ENCODE measurements around the gene MGAT4B. TPM values are rescaled to one million over a fixed set of nuclear protein-coding genes. Genes with fewer than 3 reads are reported as not detected.

The MGAT4B gene
- total and polyA plus RNA-seq, 2 of the 13 experiments (the other 11 are each of a cell fraction or from before 2014, with no cell fraction given) = 93.5 to 130 TPM

- BruUV-seq (replicated peaks) = no TSS peak
- TF ChIP-seq TCF12 (IDR thresholded peaks at IDR 0.05) (no peak), TCF12 (CRISPR knock-in tag; IDR thresholded peaks at IDR 0.05) (no peak), ZFP82 (CRISPR knock-in tag; IDR thresholded peaks at IDR 0.05; ENCODE audit: borderline replicate concordance) (no peak), ARNT (IDR thresholded peaks at IDR 0.05) (no peak), CERS6 (CRISPR knock-in tag; IDR thresholded peaks at IDR 0.05) (no peak), MTA3 (CRISPR knock-in tag; IDR thresholded peaks at IDR 0.05) (no peak), RERE (CRISPR knock-in tag; IDR thresholded peaks at IDR 0.05; ENCODE audit: low read depth) (no peak), FOXC1 (CRISPR knock-in tag; IDR thresholded peaks at IDR 0.05; ENCODE audit: borderline replicate concordance) (no peak), CREB1 (IDR thresholded peaks at IDR 0.05) (no peak), CREB1 (CRISPR knock-in tag; IDR thresholded peaks at IDR 0.05) (no peak), SPEN (CRISPR knock-in tag; IDR thresholded peaks at IDR 0.05; ENCODE audit: low read depth) (no peak), SOX5 (CRISPR knock-in tag; IDR thresholded peaks at IDR 0.05; ENCODE audit: borderline replicate concordance) (no peak), TFDP1 (CRISPR knock-in tag; IDR thresholded peaks at IDR 0.05; ENCODE audit: borderline replicate concordance) (no peak), ZNF446 (CRISPR knock-in tag; IDR thresholded peaks at IDR 0.05) (no peak), DZIP1 (CRISPR knock-in tag; IDR thresholded peaks at IDR 0.05) (no peak)
Measured at GRCh38 chr5:179777909-179778308, 28.8 kb downstream of the MGAT4B start.

More at GRCh38 chr5:179777909-179778308, 28.8 kb downstream of the MGAT4B start:
- no peaks in the 10 kb centered on the region for H3K27me3 ChIP-seq (ENCODE audit: control insufficient read depth in 1 of 2, insufficient read depth in 2 of 2, low read length in 2 of 2)
- H3K4me3 ChIP-seq (replicated peaks in 1 of 3; ENCODE audit: insufficient read depth in 1 of 3, low read depth in 2 of 3, low read length in 3 of 3) = no peak overlapping the region
- no peak for ATAC-seq
- H3K9me3 ChIP-seq (ENCODE audit: low read length) = no peaks in the 10 kb centered on the region
- WGBS (ENCODE audit: low lambda C conversion rate) = 98% methylated on average over 9 of the region's 9 CpGs
- no peak for DNase-seq (ENCODE audit: low spot score)
- intact Hi-C loops (cut with micrococcal nuclease; ENCODE audit: unreplicated experiment) (no loop called here), in situ Hi-C loops (cut with HindIII; ENCODE audit: extremely low pct_ligation_motif_present, low pct_unique_long_range_greater_than_20kb) (no loop called here)
- no peak overlapping the region for H2AFZ ChIP-seq (ENCODE audit: low read length)
- ChIA-PET POLR2A (no interaction called here), CTCF (ENCODE audit: low intra/inter-chr PET ratio, low total read pairs) (no interaction called here)
- no peaks in the 10 kb centered on the region for H4K20me1 ChIP-seq (ENCODE audit: insufficient read depth, low read length)
- no peak overlapping the region for H3K9ac ChIP-seq (ENCODE audit: insufficient read depth, low read depth, low read length)
- H3K4me1 ChIP-seq (ENCODE audit: insufficient read depth, low read length) = no peaks in the 10 kb centered on the region
- no peaks in the 10 kb centered on the region for H3K79me2 ChIP-seq (ENCODE audit: insufficient read depth, low read length)
- H3K4me2 ChIP-seq (ENCODE audit: low read depth, low read length) = no peak overlapping the region
- no peak for FAIRE-seq
- no peak overlapping the region for H3K27ac ChIP-seq (ENCODE audit: extremely low read length, insufficient read depth, low read length)
- H3K36me3 ChIP-seq (replicated peaks in 1 of 2; ENCODE audit: control insufficient read depth in 1 of 2, insufficient read depth in 2 of 2, low read length in 2 of 2) = peaks cover 22 to 58% of the 10 kb centered on the region in 2 experiments

Data from HepG2 (cell line).